Parathyroid adenoma (tissue), 2 donors: ENCODE measurements around the gene PXDN.

ENCODE experiments used
- H2AFZ ChIP-seq: fragments of 300-600 bp; sonication (generic); one replicate; pipeline ENCODE4 v1.7.0; 2017; ENCODE audit warnings: antibody characterized with exemption, mild to moderate bottlenecking
- H3K27ac ChIP-seq: fragments of 300-600 bp; sonication (generic); one replicate; pipeline ENCODE4 v1.7.0; 2017
- H3K27me3 ChIP-seq: fragments of 300-600 bp; sonication (generic); one replicate; pipeline ENCODE4 v1.7.0; 2017; ENCODE audit warnings: low read length; ENCODE audit not compliant: control insufficient read depth, insufficient read depth
- H3K36me3 ChIP-seq: fragments of 300-600 bp; sonication (generic); one replicate; pipeline ENCODE4 v1.7.0; 2017; ENCODE audit warnings: low read length; ENCODE audit not compliant: control insufficient read depth, insufficient read depth
- H3K4me1 ChIP-seq: fragments of 300-600 bp; sonication (generic); one replicate; pipeline ENCODE4 v1.7.0; 2017; ENCODE audit warnings: control low read depth
- H3K4me2 ChIP-seq: fragments of 300-600 bp; sonication (generic); one replicate; pipeline ENCODE4 v1.7.0; 2017; ENCODE audit warnings: low read length
- H3K4me3 ChIP-seq: fragments of 300-600 bp; sonication (generic); one replicate; pipeline ENCODE4 v1.7.0; 2017; ENCODE audit warnings: low read depth, low read length
- H3K79me2 ChIP-seq: fragments of 300-600 bp; sonication (generic); one replicate; pipeline ENCODE4 v1.7.0; 2017; ENCODE audit warnings: control low read depth
- H3K9ac ChIP-seq: fragments of 300-600 bp; sonication (generic); one replicate; pipeline ENCODE4 v1.7.0; 2017; ENCODE audit warnings: mild to moderate bottlenecking
- H3K9me3 ChIP-seq: fragments of 300-600 bp; sonication (generic); one replicate; pipeline ENCODE4 v1.7.0; 2017; ENCODE audit warnings: low read length; ENCODE audit not compliant: control insufficient read depth
- TF ChIP-seq, protein P1 (sequence below): fragments of 300-600 bp; sonication (generic); IDR thresholded peaks from one replicate; pipeline ENCODE4 v1.7.0; 2017; ENCODE audit warnings: antibody characterized with exemption, mild to moderate bottlenecking
- donor health status: primary hyperparathyroidism.

The PXDN gene

DNA sequence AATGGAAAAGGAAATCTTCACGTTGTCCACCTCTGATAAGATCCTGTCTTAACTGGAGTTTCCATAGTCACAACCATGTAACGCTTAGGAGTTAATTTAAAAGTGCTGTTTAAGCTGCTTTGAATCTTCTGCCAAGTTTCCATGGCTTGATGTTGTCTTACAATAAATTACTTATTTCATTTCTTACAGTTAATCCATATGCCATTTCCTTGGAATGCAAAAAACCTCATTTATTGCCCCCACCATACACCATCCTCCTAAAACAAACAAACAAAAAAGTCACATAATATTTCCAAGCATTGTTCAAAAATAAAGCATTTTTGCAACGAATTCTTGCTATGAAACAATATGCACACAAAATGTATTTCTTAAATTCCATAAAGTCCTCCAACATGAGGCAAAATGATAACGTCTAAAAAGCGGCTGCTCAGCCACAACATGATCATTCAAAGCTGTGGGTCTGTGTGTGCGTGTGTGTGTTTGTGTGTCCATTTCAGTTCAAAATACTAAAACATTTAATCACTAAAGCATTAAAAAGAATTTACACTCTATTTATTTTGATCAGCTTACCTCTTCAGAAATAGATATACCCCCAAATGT, 46.8 kb upstream of the PXDN start:
- TF ChIP-seq, protein P1, sequence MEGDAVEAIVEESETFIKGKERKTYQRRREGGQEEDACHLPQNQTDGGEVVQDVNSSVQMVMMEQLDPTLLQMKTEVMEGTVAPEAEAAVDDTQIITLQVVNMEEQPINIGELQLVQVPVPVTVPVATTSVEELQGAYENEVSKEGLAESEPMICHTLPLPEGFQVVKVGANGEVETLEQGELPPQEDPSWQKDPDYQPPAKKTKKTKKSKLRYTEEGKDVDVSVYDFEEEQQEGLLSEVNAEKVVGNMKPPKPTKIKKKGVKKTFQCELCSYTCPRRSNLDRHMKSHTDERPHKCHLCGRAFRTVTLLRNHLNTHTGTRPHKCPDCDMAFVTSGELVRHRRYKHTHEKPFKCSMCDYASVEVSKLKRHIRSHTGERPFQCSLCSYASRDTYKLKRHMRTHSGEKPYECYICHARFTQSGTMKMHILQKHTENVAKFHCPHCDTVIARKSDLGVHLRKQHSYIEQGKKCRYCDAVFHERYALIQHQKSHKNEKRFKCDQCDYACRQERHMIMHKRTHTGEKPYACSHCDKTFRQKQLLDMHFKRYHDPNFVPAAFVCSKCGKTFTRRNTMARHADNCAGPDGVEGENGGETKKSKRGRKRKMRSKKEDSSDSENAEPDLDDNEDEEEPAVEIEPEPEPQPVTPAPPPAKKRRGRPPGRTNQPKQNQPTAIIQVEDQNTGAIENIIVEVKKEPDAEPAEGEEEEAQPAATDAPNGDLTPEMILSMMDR, result no peak
- Histone ChIP-seq H3K9me3 (no peaks in the 10 kb centered on the region), H3K4me3 (no peak overlapping the region), H3K36me3 (no peaks in the 10 kb centered on the region), H3K27me3 (no peaks in the 10 kb centered on the region), H3K79me2 (no peaks in the 10 kb centered on the region), H3K9ac (no peak overlapping the region), H3K4me1 (peaks cover 33% of the 10 kb centered on the region), H2AFZ (peak overlapping the region; percentile 1), H3K4me2 (no peak overlapping the region), H3K27ac (no peak overlapping the region)

DNA sequence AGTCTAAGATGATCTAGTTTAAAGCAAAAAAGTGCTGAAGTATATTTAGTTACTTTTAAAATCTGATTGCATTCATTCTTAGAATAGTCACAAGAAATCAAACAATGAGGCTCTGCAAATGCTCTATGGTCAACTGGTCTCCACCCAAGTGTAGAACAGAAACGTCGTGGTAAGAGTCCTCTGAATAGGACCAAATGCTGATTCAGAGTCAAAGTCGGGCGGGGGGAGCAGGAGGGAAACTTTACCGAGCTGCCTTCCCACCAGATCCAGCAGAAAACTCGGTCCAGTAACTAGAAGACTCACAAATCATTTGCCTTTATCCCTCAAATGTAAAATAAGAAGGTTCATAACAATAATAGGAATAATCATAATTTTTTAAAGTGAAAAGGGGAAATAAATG, 46.2 kb upstream of the PXDN start:
- no peak overlapping the region for H3K4me3 ChIP-seq
- no peaks in the 10 kb centered on the region for H3K9me3 ChIP-seq
- TF ChIP-seq, protein P1, result no peak
- no peaks in the 10 kb centered on the region for H3K79me2 ChIP-seq
- H3K4me1 ChIP-seq, result peaks cover 26% of the 10 kb centered on the region
- no peaks in the 10 kb centered on the region for H3K27me3 ChIP-seq
- H3K27ac ChIP-seq, result no peak overlapping the region
- no peak overlapping the region for H3K9ac ChIP-seq
- peak overlapping the region; percentile 13 for H2AFZ ChIP-seq
- H3K36me3 ChIP-seq, result no peaks in the 10 kb centered on the region
- no peak overlapping the region for H3K4me2 ChIP-seq

DNA sequence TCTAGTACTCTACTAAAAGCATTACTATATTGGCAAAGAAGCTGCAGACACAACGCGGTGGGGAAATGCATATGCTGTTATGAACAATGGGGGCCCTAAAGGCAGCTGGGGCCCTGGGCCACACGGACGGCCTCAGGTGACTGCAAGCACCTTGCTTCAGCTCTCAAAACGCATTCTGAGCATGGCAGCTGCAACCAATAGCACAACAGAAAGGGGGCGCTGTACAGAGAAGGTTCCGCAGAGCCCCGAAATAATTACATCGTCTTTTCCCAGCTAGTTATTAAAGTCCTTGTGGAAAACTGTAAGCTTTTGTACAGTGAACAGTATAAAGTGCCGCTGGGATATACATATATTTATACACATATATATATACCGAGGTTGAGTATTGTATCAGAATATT, 45.3 kb upstream of the PXDN start:
- Histone ChIP-seq H2AFZ (no peak overlapping the region), H3K4me1 (peaks cover 25% of the 10 kb centered on the region), H3K27me3 (no peaks in the 10 kb centered on the region), H3K27ac (peak overlapping the region; percentile 94), H3K9ac (no peak overlapping the region), H3K4me2 (no peak overlapping the region), H3K79me2 (no peaks in the 10 kb centered on the region), H3K36me3 (no peaks in the 10 kb centered on the region), H3K9me3 (no peaks in the 10 kb centered on the region), H3K4me3 (no peak overlapping the region)
- TF ChIP-seq, protein P1, result no peak

DNA sequence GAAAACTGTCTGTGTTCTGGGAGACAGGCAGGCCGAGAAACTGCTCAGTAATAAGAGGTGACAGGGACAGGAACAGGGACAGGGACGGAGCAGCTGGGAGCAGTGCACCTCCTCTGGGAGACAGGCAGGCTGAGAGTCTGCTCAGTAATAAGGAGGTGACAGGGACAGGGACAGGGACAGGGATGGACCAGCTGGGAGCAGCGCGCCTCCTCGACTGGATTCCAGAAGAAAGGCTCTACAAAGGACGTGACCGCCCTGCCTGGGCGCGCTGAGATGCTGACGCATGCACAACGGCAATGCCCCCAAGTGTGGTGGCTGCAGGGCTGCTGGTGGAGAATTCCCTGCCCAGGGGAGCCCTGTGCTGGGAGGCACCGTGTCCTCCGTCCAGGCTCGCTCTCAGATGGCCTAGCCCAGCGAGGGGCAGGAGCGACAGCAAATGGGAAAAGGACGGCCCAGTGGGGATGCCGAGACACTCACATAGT, 44.2 kb upstream of the PXDN start:
- H3K79me2 ChIP-seq, result no peaks in the 10 kb centered on the region
- TF ChIP-seq, protein P1, result no peak
- peak overlapping the region; percentile 87 for H2AFZ ChIP-seq
- H3K27me3 ChIP-seq, result no peaks in the 10 kb centered on the region
- no peaks in the 10 kb centered on the region for H3K9me3 ChIP-seq
- H3K27ac ChIP-seq, result peak overlapping the region; percentile 94
- H3K4me1 ChIP-seq, result peaks cover 25% of the 10 kb centered on the region
- H3K9ac ChIP-seq, result no peak overlapping the region
- no peaks in the 10 kb centered on the region for H3K36me3 ChIP-seq
- H3K4me3 ChIP-seq, result no peak overlapping the region
- peak overlapping the region; percentile 18 for H3K4me2 ChIP-seq
